GM10266 (cell line): ENCODE data around the gene CASKIN1.
"Not testable (repeated sequence)": the region's sequence is repeated elsewhere in the genome, so short reads cannot be mapped to it uniquely, and the experiment has no call there.

Source experiments
- DNase-seq: peaks from one replicate; pipeline ENCODE4 v3.0.0; 2012; ENCODE audit errors: extremely low spot score
- TF ChIP-seq, protein P1 (sequence below): IDR thresholded peaks from 2 replicates; pipeline ENCODE4 v1.5.1; 2012; ENCODE audit warnings: mild to moderate bottlenecking, low read depth; ENCODE audit not compliant: control insufficient read depth, insufficient read depth; ENCODE audit errors: missing control alignments

The CASKIN1 gene

DNA sequence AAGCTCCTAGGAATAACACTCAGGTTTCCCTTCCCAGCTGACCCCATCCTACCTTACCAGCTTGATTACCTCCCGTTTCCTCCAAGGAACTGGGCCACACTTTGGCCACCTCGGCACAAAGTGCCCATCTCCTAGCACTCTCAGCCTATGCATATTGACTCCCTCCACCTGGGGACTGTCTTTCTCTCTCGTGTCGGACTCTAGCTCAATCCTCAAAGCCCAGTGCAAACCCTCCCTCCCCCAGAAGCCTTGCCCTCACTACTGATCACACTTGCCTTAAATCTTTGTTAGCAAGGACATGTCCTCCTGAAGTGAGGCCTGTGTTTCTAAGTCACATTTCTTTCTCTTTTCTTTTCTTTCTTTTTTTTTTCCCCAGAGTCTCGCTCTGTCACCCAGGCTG, 50.6 kb downstream of the CASKIN1 start:
- no peak for DNase-seq
- TF ChIP-seq, protein P1, sequence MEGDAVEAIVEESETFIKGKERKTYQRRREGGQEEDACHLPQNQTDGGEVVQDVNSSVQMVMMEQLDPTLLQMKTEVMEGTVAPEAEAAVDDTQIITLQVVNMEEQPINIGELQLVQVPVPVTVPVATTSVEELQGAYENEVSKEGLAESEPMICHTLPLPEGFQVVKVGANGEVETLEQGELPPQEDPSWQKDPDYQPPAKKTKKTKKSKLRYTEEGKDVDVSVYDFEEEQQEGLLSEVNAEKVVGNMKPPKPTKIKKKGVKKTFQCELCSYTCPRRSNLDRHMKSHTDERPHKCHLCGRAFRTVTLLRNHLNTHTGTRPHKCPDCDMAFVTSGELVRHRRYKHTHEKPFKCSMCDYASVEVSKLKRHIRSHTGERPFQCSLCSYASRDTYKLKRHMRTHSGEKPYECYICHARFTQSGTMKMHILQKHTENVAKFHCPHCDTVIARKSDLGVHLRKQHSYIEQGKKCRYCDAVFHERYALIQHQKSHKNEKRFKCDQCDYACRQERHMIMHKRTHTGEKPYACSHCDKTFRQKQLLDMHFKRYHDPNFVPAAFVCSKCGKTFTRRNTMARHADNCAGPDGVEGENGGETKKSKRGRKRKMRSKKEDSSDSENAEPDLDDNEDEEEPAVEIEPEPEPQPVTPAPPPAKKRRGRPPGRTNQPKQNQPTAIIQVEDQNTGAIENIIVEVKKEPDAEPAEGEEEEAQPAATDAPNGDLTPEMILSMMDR: no peak

DNA sequence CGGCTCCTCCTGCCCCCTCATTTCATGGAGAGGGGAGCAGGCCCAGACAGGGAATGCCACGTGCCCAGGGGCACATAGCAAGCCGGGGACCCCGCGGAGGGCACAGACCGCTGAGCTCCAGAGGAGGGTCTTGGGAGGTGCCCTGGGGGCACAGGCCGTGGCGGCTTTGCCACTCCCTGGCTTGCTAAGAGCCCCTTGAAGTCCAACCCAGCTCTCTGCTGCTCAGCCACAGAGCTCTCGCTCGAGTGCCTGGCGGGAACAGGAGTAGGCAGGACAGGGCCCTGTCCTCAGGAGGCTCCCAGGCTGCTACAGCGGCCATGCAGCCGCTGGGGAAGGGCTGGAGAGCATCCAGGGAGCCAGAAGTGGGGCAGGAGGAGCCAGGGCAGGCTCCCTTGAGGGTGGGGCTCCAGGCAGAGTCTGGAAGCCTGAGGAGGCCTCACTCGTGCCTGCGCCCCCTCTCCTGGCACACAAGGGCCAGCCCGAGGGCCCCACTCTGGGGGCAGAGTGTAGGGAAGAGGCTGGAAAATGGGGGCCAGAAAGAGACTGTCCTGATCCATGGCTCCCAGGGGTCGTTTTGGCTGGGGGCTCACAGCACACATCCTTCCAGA, 52.4 kb downstream of the CASKIN1 start:
- no peak for DNase-seq
- TF ChIP-seq, protein P1: no peak

DNA sequence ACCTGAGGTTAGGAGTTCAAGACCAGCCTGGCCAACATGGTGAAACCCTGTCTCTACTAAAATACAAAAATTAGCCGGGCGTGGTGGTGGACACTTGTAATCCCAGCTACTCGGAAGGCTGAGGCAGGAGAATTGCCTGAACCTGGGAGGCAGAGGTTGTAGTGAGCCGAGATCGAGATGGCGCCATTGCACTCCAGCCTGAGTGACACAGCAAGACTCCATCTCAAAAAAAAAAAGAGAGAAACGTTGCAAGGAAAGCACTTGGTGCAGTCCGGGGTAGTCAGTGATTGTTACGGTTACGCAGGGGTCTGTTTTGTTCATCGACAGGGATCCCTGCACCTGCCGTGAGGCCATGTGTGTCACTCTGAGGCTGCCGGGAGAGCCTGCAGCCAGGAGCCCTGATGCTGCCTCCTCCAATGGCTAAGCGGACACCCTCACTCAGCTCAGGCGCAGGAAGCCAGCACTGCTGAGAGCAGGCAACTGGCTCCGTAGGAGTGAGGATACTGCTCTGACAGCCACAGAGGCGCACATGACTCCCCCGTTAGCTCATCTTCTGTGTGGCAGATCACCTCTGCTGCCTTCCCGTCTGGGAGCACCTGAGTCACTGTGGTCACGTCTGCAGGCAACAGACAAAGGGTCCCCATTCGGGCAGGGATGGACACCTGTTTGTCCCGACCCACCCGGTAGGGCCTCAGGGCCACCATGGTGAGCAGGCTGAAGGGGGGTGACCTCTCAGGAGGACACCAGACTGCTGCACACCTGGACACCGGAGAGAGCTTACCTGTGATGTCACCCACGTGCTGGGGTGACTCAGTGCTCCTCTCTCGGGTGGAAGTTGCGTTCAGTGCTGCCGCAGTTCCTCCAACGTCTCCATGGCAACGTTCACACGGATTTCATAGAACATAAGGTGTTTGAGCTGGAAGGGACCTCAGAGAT, 53.2 kb downstream of the CASKIN1 start:
- no peak for DNase-seq
- TF ChIP-seq, protein P1: no peak

DNA sequence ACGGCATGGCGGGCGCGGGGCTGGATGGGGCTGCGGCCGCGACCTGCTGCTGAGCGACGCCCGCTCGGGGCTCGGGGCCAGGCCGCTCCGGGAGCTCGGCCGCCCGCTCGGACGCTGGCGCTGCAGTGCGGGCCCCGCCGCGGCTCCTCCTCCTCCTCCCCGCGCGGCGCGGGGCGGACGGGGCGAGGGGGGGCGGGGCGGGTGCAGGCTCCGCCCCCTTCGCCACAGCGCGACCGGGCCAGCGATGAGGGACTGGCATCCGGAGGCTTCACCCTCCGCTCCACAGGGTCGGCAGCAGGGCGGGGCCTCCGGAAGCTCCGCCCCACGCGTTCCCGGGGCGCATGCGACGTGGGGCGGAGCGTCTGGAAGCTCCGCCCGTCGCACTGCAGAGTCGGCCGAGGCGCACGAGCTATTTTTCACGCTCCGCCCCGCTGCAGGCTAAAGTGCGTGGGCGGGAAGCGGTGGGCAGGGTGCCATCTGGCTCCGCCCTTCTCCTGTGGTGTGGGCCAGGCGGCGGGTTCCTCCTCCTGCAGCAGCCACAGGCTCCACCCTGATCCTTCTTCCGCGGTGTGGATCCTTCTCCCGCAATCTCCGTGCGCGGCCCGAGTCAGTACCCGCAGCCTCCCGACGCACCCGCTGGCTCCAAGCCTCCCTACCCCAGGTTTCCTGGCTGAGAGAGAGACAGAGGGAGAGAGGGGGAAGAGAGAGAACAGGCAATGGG, 60.5 kb downstream of the CASKIN1 start, which contains the start of gene PKD1:
TSS of gene PKD1 (minus strand) at position 129 of the 721 bp plus-strand sequence. CDS start 209 bp downstream, outside the sequence.
- peak; percentile 34 for DNase-seq

DNA sequence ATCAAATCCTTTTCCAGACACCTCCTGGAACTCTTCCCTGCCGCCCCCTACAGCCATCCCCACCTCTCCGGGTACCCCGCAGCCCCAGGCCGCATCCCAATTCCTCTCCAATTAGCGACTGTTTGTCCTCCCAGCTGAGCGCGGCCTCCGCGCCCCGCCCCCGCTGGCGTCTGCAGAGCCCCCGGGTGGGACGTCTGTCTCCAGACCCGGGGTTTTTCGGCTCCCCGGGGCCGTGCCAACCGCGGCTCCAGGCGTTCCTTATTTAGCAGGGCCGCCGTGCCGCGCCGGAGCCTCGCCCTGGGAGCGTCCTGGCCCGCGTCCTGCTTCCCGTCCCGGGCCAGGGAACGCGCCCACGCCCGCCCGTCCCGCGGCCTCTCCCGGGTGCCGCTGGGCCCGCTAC, 61.3 kb downstream of the CASKIN1 start:
- not testable (repeated sequence) for DNase-seq

DNA sequence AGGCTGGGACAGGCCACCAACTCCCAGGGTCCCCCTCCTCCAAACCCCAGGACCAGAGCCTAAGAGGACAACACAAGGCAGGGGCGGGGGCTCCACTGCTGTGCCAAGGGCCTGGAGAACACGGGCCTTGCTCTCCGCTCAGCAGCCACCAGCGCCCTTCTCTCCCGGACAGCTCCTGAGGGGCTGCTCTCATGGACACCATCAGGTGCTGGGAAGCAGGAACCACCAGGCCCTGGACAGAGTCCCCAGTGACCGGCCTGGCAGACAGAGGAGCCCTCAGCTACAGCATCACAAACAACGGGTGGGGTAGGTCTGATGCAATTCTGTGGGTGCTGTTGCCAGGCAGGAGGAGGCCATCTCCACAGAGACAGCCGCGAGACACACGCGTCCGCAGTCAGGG, 62.6 kb downstream of the CASKIN1 start:
- not testable (repeated sequence) for DNase-seq

DNA sequence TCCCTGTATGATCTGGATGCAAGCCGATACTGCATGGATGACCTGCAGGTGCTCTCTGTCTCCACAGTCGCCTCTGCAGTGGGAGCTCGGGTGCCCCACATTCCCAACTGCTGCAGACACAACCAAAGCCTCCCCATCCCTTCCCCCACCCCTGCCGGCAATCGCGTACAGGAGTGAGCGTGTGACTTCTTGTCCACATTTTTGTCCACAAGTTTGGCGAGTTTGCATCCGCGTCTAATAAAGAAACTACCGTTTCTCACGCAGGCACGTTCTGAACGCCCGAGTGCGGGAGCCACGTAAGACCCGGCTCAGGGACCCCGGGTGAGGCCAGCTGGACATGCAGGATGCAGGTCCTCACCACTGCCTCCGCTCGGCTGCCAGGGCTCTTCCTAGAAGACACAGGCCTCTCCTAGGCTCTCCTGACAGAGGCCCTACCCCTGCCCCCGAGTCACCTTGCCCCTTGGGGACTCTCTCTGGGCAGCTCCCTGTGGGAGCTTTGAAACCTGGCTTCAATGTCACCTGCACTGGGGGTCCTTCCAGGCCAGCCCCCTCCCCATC, 66.4 kb downstream of the CASKIN1 start:
- not testable (repeated sequence) for DNase-seq

DNA sequence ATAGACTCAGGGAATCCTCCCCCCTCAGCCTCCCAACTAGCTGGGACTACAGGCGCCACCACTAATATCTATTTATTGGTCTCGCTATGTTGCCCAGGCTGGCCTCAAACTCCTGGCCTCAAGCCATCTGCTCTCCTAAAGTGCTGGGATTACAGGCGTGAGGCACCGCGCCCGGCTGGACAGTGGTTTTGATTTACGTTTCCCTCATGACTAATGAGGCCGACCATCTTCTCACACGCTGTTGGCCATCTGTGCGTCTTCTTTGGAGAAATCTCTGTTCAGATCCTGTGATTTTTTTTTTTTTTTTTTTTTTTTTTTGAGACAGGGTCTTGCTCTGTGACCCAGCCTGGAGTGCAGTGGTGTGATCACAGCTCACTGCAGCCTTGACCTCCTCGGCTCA, 67.2 kb downstream of the CASKIN1 start:
- DNase-seq: not testable (repeated sequence)

DNA sequence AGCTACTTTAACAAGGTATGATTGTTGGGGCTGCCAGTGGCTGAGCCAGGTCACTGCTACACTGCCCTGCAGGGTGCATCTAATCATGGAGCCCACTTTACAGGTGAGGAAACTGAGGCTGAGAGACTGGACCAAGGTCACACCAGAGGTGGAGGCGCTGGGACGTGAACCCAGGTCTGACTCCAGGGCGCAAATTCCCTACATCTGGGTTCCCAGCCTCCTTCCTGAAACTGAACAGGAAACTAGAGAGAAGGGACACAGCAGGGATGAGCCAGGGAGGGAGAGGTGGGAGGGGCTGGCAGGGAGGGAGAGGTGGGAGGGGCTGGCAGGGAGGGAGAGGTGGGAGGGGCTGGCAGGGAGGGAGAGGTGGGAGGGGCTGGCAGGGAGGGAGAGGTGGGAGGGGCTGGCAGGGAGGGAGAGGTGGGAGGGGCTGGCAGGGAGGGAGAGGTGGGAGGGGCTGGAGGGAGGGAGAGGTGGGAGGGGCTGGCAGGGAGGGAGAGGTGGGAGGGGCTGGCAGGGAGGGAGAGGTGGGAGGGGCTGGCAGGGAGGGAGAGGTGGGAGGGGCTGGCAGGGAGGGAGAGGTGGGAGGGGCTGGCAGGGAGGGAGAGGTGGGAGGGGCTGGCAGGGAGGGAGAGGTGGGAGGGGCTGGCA, 68.7 kb downstream of the CASKIN1 start:
- DNase-seq: not testable (repeated sequence)
